Neural cell (in vitro differentiated cells): ENCODE data around the gene PRIMA1.
"Not testable (repeated sequence)": the region's sequence is repeated elsewhere in the genome, so short reads cannot be mapped to it uniquely, and the experiment has no call there.

ENCODE experiments used
- TAF1 ChIP-seq: IDR thresholded peaks from 2 replicates; pipeline ENCODE4 v1.6.1; 2012; ENCODE audit warnings: low read depth
- TF ChIP-seq, protein P1 (sequence below): fragments of 450-650 bp; IDR thresholded peaks from 2 replicates; pipeline ENCODE4 v1.5.1; 2014; ENCODE audit warnings: antibody characterized with exemption, mild to moderate bottlenecking, moderate library complexity; ENCODE audit not compliant: poor library complexity, severe bottlenecking
- TF ChIP-seq, protein P2 (sequence below): IDR thresholded peaks from 2 replicates; pipeline ENCODE4 v1.6.1; 2012; ENCODE audit warnings: borderline replicate concordance

DNA sequence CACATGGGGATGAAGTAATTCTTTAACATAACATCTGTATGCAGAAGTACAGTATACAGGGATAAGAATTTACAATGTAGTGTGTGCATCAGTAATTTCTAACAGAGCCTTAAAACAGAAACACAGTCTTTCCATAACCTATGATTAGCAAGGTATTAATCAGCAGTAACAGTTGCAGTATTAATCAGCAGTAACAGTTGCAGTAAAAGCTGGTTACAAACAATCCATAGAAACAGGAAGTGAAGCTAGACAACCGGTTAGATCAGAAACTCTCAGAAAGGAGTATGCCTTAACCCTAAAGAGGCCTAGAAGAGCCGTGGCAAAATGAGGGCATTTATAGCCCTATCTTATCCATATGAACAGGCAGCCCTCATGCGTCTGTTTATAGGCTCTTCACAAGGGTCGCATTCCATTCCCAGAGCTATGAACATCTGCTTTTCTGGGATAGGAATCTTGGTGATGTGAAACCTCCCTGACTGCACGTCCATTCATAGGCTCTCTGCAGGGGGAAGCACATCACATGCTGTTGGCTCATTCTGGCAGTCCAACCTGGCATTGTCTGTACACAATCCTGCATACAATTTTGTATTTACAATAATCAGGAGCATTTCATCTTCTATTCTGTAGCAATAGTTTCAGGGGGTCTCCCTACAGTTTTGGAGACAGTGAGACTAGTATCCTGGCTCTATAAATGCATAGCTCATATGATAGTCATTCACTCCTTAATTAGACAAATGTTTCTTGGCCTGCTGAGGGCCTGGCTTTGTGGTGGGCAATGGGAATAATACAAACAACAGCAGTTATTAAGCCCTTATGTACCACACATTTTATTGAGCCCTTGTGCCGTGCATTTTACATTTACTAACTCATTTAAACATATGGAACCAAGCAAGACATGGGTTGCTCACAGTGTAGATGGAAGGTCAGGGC lies 21.5 kb upstream of the PRIMA1 start:
- TF ChIP-seq, protein P1, sequence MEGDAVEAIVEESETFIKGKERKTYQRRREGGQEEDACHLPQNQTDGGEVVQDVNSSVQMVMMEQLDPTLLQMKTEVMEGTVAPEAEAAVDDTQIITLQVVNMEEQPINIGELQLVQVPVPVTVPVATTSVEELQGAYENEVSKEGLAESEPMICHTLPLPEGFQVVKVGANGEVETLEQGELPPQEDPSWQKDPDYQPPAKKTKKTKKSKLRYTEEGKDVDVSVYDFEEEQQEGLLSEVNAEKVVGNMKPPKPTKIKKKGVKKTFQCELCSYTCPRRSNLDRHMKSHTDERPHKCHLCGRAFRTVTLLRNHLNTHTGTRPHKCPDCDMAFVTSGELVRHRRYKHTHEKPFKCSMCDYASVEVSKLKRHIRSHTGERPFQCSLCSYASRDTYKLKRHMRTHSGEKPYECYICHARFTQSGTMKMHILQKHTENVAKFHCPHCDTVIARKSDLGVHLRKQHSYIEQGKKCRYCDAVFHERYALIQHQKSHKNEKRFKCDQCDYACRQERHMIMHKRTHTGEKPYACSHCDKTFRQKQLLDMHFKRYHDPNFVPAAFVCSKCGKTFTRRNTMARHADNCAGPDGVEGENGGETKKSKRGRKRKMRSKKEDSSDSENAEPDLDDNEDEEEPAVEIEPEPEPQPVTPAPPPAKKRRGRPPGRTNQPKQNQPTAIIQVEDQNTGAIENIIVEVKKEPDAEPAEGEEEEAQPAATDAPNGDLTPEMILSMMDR, result not testable (repeated sequence)
- not testable (repeated sequence) for TF ChIP-seq TAF1
- TF ChIP-seq, protein P2, sequence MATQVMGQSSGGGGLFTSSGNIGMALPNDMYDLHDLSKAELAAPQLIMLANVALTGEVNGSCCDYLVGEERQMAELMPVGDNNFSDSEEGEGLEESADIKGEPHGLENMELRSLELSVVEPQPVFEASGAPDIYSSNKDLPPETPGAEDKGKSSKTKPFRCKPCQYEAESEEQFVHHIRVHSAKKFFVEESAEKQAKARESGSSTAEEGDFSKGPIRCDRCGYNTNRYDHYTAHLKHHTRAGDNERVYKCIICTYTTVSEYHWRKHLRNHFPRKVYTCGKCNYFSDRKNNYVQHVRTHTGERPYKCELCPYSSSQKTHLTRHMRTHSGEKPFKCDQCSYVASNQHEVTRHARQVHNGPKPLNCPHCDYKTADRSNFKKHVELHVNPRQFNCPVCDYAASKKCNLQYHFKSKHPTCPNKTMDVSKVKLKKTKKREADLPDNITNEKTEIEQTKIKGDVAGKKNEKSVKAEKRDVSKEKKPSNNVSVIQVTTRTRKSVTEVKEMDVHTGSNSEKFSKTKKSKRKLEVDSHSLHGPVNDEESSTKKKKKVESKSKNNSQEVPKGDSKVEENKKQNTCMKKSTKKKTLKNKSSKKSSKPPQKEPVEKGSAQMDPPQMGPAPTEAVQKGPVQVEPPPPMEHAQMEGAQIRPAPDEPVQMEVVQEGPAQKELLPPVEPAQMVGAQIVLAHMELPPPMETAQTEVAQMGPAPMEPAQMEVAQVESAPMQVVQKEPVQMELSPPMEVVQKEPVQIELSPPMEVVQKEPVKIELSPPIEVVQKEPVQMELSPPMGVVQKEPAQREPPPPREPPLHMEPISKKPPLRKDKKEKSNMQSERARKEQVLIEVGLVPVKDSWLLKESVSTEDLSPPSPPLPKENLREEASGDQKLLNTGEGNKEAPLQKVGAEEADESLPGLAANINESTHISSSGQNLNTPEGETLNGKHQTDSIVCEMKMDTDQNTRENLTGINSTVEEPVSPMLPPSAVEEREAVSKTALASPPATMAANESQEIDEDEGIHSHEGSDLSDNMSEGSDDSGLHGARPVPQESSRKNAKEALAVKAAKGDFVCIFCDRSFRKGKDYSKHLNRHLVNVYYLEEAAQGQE, result not testable (repeated sequence)
